PC-3 (cell line): ENCODE results near the gene SART3. TPM values are rescaled to one million over a fixed set of nuclear protein-coding genes. Genes with fewer than 3 reads are reported as not detected.

ENCODE experiments used
- ATAC-seq: fragments of 200-7000 bp; cut with Tn5 transposase; 2 replicates; pipeline ENCODE4 v1.9.1; 2020; ENCODE audit warnings: mild to moderate bottlenecking, moderate library complexity
- BruUV-seq: library from RNA; stranded (reverse); fragments of 400-500 nt; replicated peaks from 2 replicates; lab custom pipeline; 2021; lab: Mats Ljungman, UMichigan
- CTCF ChIA-PET: fragments of 300-600 bp; sonication (Branson Sonifier 250); formaldehyde crosslinking; loops from one replicate; lab custom pipeline; 2022; ENCODE audit warnings: antibody characterized with exemption; lab: Charles Lee
- POLR2A ChIA-PET: fragments of 300-600 bp; sonication (Branson Sonifier 250); formaldehyde crosslinking; loops from one replicate; lab custom pipeline; 2022; ENCODE audit warnings: antibody characterized with exemption; ENCODE audit not compliant: unreplicated experiment; lab: Charles Lee
- DNase-seq: peaks from one replicate; pipeline ENCODE4 v3.0.0-alpha.2; 2015
- H2AFZ ChIP-seq: fragments of 300-600 bp; sonication (generic); 2 replicates; pipeline ENCODE4 v1.6.0; 2016; ENCODE audit warnings: antibody characterized with exemption, low read length
- H3F3A ChIP-seq: fragments of 300-600 bp; sonication (generic); one replicate; pipeline ENCODE4 v1.6.0; 2017; ENCODE audit warnings: antibody characterized with exemption, low read length, control low read depth, mild to moderate bottlenecking; ENCODE audit not compliant: unreplicated experiment
- H3K27ac ChIP-seq: fragments of 300-600 bp; sonication (generic); 2 replicates; pipeline ENCODE4 v1.5.1; 2016; ENCODE audit warnings: mild to moderate bottlenecking, low read length
- H3K27me3 ChIP-seq: fragments of 300-600 bp; sonication (generic); 2 replicates; pipeline ENCODE4 v1.6.1; 2016; ENCODE audit warnings: low read length, mixed read lengths
- H3K36me3 ChIP-seq: fragments of 300-600 bp; sonication (generic); 2 replicates; pipeline ENCODE4 v1.6.1; 2016; ENCODE audit warnings: low read depth, mixed run types, low read length, mixed read lengths
- H3K4me1 ChIP-seq: fragments of 300-600 bp; sonication (generic); 2 replicates; pipeline ENCODE4 v1.5.1; 2016; ENCODE audit warnings: low read length; ENCODE audit not compliant: insufficient read depth
- H3K4me2 ChIP-seq: fragments of 300-600 bp; sonication (generic); 2 replicates; pipeline ENCODE4 v1.6.0; 2016; ENCODE audit warnings: low read length
- H3K4me3 ChIP-seq: fragments of 300-600 bp; sonication (generic); 2 replicates; pipeline ENCODE4 v1.5.1; 2016; ENCODE audit warnings: mild to moderate bottlenecking, low read length, mixed read lengths
- H3K79me2 ChIP-seq: fragments of 300-600 bp; sonication (generic); 2 replicates; pipeline ENCODE4 v1.6.1; 2017; ENCODE audit warnings: low read length, mixed read lengths
- H3K9ac ChIP-seq: fragments of 300-600 bp; sonication (generic); 2 replicates; pipeline ENCODE4 v1.6.0; 2016; ENCODE audit warnings: mild to moderate bottlenecking, low read length
- H3K9me2 ChIP-seq: fragments of 300-600 bp; sonication (generic); replicated peaks from 2 replicates; pipeline ENCODE4 v1.6.1; 2016; ENCODE audit warnings: mixed run types, low read length, mixed read lengths
- H3K9me3 ChIP-seq: fragments of 300-600 bp; sonication (generic); 2 replicates; pipeline ENCODE4 v1.6.1; 2016; ENCODE audit warnings: low read length, mixed read lengths
- H4K20me1 ChIP-seq: fragments of 300-600 bp; sonication (generic); 2 replicates; pipeline ENCODE4 v1.6.1; 2016; ENCODE audit warnings: low read length, mixed read lengths
- CTCF ChIP-seq: fragments of 300-600 bp; sonication (generic); conservative IDR thresholded peaks from 2 replicates; pipeline ENCODE4 v1.5.1; 2017; ENCODE audit warnings: antibody characterized with exemption, low read depth, mild to moderate bottlenecking, low read length
- EZH2 ChIP-seq: fragments of 300-600 bp; sonication (generic); IDR thresholded peaks from one replicate; pipeline ENCODE4 v1.6.1; 2017; ENCODE audit warnings: antibody characterized with exemption, mild to moderate bottlenecking, low read length; ENCODE audit not compliant: unreplicated experiment
- EZH2phosphoT487 ChIP-seq: fragments of 300-600 bp; sonication (generic); IDR thresholded peaks from 2 replicates; pipeline ENCODE4 v1.6.1; 2018; ENCODE audit warnings: mild to moderate bottlenecking, antibody characterized with exemption, low read length, borderline replicate concordance
- intact Hi-C: fragments of 100-400 bp; cut with micrococcal nuclease; formaldehyde crosslinking; loops from 2 replicates; pipeline ENCODE4 v1.9.0; 2023
- total RNA-seq: library from RNA; depleted of rRNA; stranded (reverse); fragments of >200 nt; gene quantifications from 2 replicates; pipeline ENCODE4 v1.2.3, GENCODE V29; 2014

The SART3 gene
- total RNA-seq, 1 experiment from 2014 or later: 165 TPM

- Histone ChIP-seq H3K36me3 (no peaks in the 10 kb centered on the region), H3K79me2 (no peaks in the 10 kb centered on the region), H3F3A (no peaks in the 10 kb centered on the region), H3K27ac (no peak within 1 kb of the TSS), H3K9ac (no peak within 1 kb of the TSS), H3K4me1 (no peaks in the 10 kb centered on the region), H3K9me2 (no peaks in the 10 kb centered on the region), H2AFZ (no peak within 1 kb of the TSS), H3K27me3 (no peaks in the 10 kb centered on the region), H3K4me2 (no peak within 1 kb of the TSS), H3K9me3 (no peaks in the 10 kb centered on the region), H4K20me1 (no peaks in the 10 kb centered on the region), H3K4me3 (no peak within 1 kb of the TSS)
- DNase-seq (no peak), ATAC-seq (no peak; the same call in 1 of the 2 replicates)
- intact Hi-C loops: no loop called here
- no peak for TF ChIP-seq EZH2phosphoT487
- no TSS peak for BruUV-seq
- ChIA-PET CTCF (no interaction called here), POLR2A (no interaction called here)
These were observed 36.8 kb upstream of the SART3 start, which contains the start of gene TMEM119 for GRCh38 chr12:108597559-108598471. TSS of gene TMEM119 (minus strand) at chr12:108598084. CDS start at chr12:108592383, 5,701 bp downstream.

DNA sequence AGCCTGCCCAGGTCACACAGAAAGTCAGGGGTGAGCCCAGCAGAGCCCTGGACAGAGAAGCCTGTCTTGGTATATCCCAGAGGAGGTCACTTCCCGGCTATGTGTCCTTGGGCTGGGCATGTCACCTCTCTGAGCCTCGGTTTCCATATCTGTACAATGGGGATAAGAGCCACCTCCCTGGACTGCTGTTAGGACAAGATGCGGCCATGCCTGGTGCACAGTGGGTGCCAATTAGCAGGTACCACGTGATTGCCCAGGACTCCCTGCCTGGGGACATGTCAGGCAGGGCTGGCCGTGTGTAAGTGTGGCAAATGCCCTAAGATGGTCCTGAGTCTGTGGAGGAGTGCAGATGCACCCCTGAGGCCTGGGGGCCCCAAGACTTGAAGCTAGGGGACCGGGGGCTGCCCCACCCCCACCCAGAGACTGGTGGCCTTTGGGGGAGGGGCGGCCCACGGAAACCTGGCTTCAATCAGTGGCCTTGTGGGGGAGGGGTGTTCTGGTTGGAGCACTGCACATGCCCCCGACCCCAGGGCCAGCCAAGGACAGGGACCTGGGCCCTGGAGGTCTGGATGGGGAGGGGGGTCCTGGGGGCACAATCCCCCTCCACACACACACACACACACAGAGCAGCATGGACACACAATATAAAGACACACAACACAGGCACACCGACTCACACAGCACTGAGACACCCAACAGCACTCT lies 36.0 kb upstream of the SART3 start:
- H3K9me2 ChIP-seq: no peaks in the 10 kb centered on the region
- H3K4me3 ChIP-seq: no peak overlapping the region
- no peaks in the 10 kb centered on the region for H3K36me3 ChIP-seq
- no peaks in the 10 kb centered on the region for H3K9me3 ChIP-seq
- H3K27me3 ChIP-seq: no peaks in the 10 kb centered on the region
- ATAC-seq (no peak), DNase-seq (no peak)
- H3K9ac ChIP-seq: no peak overlapping the region
- H3F3A ChIP-seq: no peaks in the 10 kb centered on the region
- ChIA-PET CTCF (no interaction called here), POLR2A (no interaction called here)
- no peaks in the 10 kb centered on the region for H4K20me1 ChIP-seq
- no TSS peak for BruUV-seq
- no peak overlapping the region for H3K4me2 ChIP-seq
- TF ChIP-seq EZH2: no peak
- TF ChIP-seq EZH2phosphoT487: no peak
- TF ChIP-seq CTCF: no peak
- H3K27ac ChIP-seq: no peak overlapping the region
- no peak overlapping the region for H2AFZ ChIP-seq
- H3K79me2 ChIP-seq: no peaks in the 10 kb centered on the region
- intact Hi-C loops: no loop called here
- H3K4me1 ChIP-seq: no peaks in the 10 kb centered on the region

DNA sequence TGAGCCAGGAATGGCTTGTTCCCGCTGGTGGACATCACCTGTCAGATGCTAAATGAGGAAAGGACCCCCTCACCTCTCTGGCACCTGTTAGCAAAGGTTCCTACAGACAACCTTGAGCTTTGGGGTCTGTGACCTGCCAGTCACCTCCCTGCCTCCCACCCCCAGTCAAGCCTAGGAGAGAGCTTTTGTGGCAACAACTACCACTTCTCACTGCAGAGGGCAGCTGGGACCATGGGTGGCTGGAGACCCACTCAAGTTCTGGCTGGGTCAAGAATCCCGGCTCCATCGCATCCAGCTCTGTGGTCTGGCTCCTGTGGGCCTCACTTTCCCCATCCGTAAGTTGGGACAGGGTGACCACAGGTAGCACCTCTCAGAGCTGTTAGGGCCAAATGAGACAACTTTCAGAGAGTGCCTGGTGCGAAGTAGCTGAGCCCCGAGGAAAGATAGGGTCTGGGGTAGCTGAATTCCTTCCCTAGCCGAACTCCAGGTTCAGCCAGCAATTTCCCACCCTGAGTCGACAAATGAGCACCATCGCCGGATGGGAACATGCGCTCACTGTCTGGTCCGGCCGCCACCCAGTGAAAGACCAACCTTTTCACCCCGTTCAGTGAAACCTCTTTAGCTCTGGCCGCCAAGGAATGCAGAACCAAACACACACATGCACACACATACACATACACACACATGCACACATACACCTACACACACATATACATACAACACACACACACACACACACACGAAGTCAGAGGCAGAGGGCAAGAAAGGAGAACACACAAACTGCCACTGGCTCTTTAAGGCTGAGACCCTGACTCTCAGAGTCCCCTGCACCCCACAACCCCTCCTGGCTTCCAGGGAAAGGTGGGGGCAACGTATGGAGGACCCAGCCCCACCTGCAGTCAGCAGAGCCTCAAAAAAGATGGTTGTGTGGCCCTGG lies 35.0 kb upstream of the SART3 start:
- no peaks in the 10 kb centered on the region for H3K9me2 ChIP-seq
- H3K4me2 ChIP-seq: no peak overlapping the region
- H3K27ac ChIP-seq: no peak overlapping the region
- no peak overlapping the region for H3K9ac ChIP-seq
- H3K27me3 ChIP-seq: no peaks in the 10 kb centered on the region
- no peak for DNase-seq
- no TSS peak for BruUV-seq
- no peaks in the 10 kb centered on the region for H3K79me2 ChIP-seq
- no peaks in the 10 kb centered on the region for H3K9me3 ChIP-seq
- ChIA-PET CTCF (no interaction called here), POLR2A (no interaction called here)
- H3K4me3 ChIP-seq: no peak overlapping the region
- H2AFZ ChIP-seq: no peak overlapping the region
- no peaks in the 10 kb centered on the region for H4K20me1 ChIP-seq
- H3F3A ChIP-seq: no peaks in the 10 kb centered on the region
- H3K36me3 ChIP-seq: no peaks in the 10 kb centered on the region
- TF ChIP-seq EZH2phosphoT487 (no peak), EZH2 (no peak), CTCF (no peak)
- intact Hi-C loops: no loop called here
- H3K4me1 ChIP-seq: no peaks in the 10 kb centered on the region
- no peak for ATAC-seq
